ENCODE data around the gene EFCAB8.

- TF ChIP-seq CTCF (IDR thresholded peaks at IDR 0.05; ENCODE audit: low read depth, low read length, missing input control), result no peak
- no peak for TF ChIP-seq RAD21 (IDR thresholded peaks at IDR 0.05)
- TF ChIP-seq JUND (IDR thresholded peaks at IDR 0.05), result no peak
- no peak for TF ChIP-seq ATF3 (IDR thresholded peaks at IDR 0.05)
- no peak for TF ChIP-seq REST (IDR thresholded peaks at IDR 0.05)
- no peak for TF ChIP-seq SP1 (IDR thresholded peaks at IDR 0.05)
- TF ChIP-seq YY1 (IDR thresholded peaks at IDR 0.05), result no peak
- no peak for TF ChIP-seq FOXA1 (IDR thresholded peaks at IDR 0.05)
- no peak for TF ChIP-seq MAX (IDR thresholded peaks at IDR 0.05)
- TF ChIP-seq RXRA (IDR thresholded peaks at IDR 0.05), result no peak
- TF ChIP-seq GABPA (IDR thresholded peaks at IDR 0.05 in 1 of 2, conservative IDR thresholded peaks at IDR 0.05 in 1 of 2), result no peak
- no peak for TF ChIP-seq TAF1 (conservative IDR thresholded peaks at IDR 0.05)
- TF ChIP-seq HNF4G (IDR thresholded peaks at IDR 0.05), result no peak
Observed at GRCh38 chr20:32809907-32810306, 48.8 kb upstream of the EFCAB8 start.

Data from liver (tissue), 3 donors.